Spleen (tissue), 11 donors: ENCODE data around the gene PHACTR1. TPM values are rescaled to one million over a fixed set of nuclear protein-coding genes. Genes with fewer than 3 reads are reported as not detected.

ENCODE experiments used
- DNase-seq: peaks from one replicate; pipeline ENCODE4 v3.0.0-alpha.2; 2020
- H3K27ac ChIP-seq, 8 donors: fragments of 200-600 bp; sonication (generic) in 7 of 8; 1 replicate in 4 of 8; 2 replicates in 4 of 8; pipeline versions ENCODE4 v1.5.0 to v1.8.0; 2016 to 2021; ENCODE audit warnings: inconsistent platforms in 4 of 8, mild to moderate bottlenecking in 4 of 8, moderate library complexity in 1 of 8
- H3K27me3 ChIP-seq, 7 donors: fragments of 200-600 bp; sonication (generic) in 6 of 7; replicated peaks in 1 of 7; 1 replicate in 4 of 7; 2 replicates in 3 of 7; pipeline versions ENCODE4 v1.5.0 to v1.8.0; 2016 to 2021; ENCODE audit warnings: inconsistent platforms in 3 of 7, mild to moderate bottlenecking in 1 of 7
- H3K36me3 ChIP-seq, 6 donors: fragments of 200-600 bp; sonication (generic) in 5 of 6; 1 replicate in 4 of 6; 2 replicates in 2 of 6; pipeline versions ENCODE4 v1.5.0 to v1.8.0; 2016 to 2021; ENCODE audit warnings: inconsistent platforms in 2 of 6
- H3K4me1 ChIP-seq, 6 donors: fragments of 200-600 bp; sonication (generic) in 5 of 6; 1 replicate in 3 of 6; 2 replicates in 3 of 6; pipeline versions ENCODE4 v1.5.0 to v1.8.0; 2016 to 2021; ENCODE audit warnings: inconsistent platforms in 3 of 6
- H3K4me3 ChIP-seq, 8 donors: fragments of 200-600 bp; sonication (generic) in 7 of 8; 1 replicate in 4 of 8; 2 replicates in 4 of 8; pipeline versions ENCODE4 v1.5.0 to v1.8.0; 2016 to 2021; ENCODE audit warnings: inconsistent platforms in 4 of 8, mild to moderate bottlenecking in 4 of 8, moderate library complexity in 2 of 8
- H3K9me3 ChIP-seq, 8 donors: fragments of 200-600 bp; sonication (generic) in 7 of 8; 1 replicate in 4 of 8; 2 replicates in 4 of 8; pipeline versions ENCODE4 v1.5.0 to v1.8.0; 2016 to 2021; ENCODE audit warnings: inconsistent platforms in 4 of 8
- POLR2A ChIP-seq, 3 donors: fragments of 450-650 bp; IDR thresholded peaks; one replicate each; pipeline ENCODE4 v1.5.1; 2017; ENCODE audit warnings: antibody characterized with exemption in 3 of 3, mild to moderate bottlenecking in 1 of 3
- POLR2AphosphoS5 ChIP-seq, 3 donors: sonication (generic); formaldehyde crosslinking; IDR thresholded peaks; one replicate each; pipeline ENCODE4 v1.5.1; 2017; ENCODE audit warnings: antibody characterized with exemption in 3 of 3
- WGBS, 5 donors: extraction: QIAGEN DNeasy Blood & Tissue Kit in 3 of 5; methylation state at CpG; one replicate each; pipeline versions ENCODE4 v1.1.5 to v1.1.7; 2013 to 2018; 5-methylcytosine and 5-hydroxymethylcytosine counted together
- intact Hi-C: fragments of 100-400 bp; cut with DNase I; formaldehyde crosslinking; loops from one replicate; pipeline ENCODE4 v1.15.0; 2023; ENCODE audit warnings: low total_unique reads
- polyA plus RNA-seq, 3 donors: library from polyadenylated mRNA; stranded (reverse); fragments of 200-250 nt; gene quantifications; one replicate each; pipeline ENCODE4 v1.2.1, GENCODE V29; 2013
- total RNA-seq, 7 donors: library from RNA; depleted of rRNA in 3 of 7; stranded (reverse); fragments of >200 nt in 3 of 7; fragmentation: NEBNext Ultra II Directional in 4 of 7; extraction: Animal tissue kit (Norgen Biotek cat#: 25700) in 4 of 7; gene quantifications; one replicate each; pipeline versions ENCODE4 v1.1.0 to v1.2.1, GENCODE V29; 2016 to 2021
- TF ChIP-seq, protein P1 (sequence below), 11 experiments: fragments of 200-600 bp in 7 of 11; fragments of 450-650 bp in 4 of 11; sonication (generic) in 4 of 11; IDR thresholded peaks in 8 of 11; conservative IDR thresholded peaks in 3 of 11; 1 replicate in 7 of 11; 2 replicates in 4 of 11; pipeline versions ENCODE4 v1.4.0 to v1.8.0; 2016 to 2021; ENCODE audit warnings: antibody characterized with exemption in 11 of 11, inconsistent platforms in 4 of 11, mild to moderate bottlenecking in 1 of 11
- donor health status: healthy with polysubstance abuse.
- donor health status: DM: no; HTN: no; CAD: no; lungs with moderate emphysema.
- donor health status: DM: no; HTN: no; CAD: no.
- donor health status: Bipolar disorder and iron deficiency.
- donor health status: healthy.
- donor health status: DM: no; HTN: no; CAD: no.
- donor health status: DM: yes; HTN: yes; CAD: no.

PHACTR1 gene
- total and polyA plus RNA-seq, 10 donors, result 8.5 to 45.3 (median 30.8) TPM

DNA sequence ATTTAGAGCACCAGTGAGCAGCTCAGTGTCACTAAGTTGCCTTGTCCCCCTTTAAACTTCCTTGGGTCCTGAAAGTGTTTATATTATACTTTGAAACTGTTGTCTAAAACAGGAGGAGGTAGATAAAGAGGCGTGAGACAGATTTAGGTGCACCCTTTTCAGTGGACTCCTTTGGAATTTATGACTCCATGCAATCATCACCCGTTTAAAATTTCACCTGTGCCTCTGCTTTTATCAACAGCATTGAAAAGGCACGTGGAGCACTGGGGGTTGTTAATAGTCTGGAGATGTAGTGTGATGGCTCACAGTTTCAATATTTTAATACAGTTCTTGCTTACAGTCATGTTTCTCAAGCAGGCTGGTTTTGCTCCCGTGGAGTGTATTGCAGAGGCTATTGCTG is 162.2 kb downstream of the PHACTR1 start:
- TF ChIP-seq, protein P1, sequence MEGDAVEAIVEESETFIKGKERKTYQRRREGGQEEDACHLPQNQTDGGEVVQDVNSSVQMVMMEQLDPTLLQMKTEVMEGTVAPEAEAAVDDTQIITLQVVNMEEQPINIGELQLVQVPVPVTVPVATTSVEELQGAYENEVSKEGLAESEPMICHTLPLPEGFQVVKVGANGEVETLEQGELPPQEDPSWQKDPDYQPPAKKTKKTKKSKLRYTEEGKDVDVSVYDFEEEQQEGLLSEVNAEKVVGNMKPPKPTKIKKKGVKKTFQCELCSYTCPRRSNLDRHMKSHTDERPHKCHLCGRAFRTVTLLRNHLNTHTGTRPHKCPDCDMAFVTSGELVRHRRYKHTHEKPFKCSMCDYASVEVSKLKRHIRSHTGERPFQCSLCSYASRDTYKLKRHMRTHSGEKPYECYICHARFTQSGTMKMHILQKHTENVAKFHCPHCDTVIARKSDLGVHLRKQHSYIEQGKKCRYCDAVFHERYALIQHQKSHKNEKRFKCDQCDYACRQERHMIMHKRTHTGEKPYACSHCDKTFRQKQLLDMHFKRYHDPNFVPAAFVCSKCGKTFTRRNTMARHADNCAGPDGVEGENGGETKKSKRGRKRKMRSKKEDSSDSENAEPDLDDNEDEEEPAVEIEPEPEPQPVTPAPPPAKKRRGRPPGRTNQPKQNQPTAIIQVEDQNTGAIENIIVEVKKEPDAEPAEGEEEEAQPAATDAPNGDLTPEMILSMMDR (IDR thresholded peaks at IDR 0.05 in 8 of 11, conservative IDR thresholded peaks at IDR 0.05 in 3 of 11), result no peak
- no peak for TF ChIP-seq POLR2AphosphoS5 (IDR thresholded peaks at IDR 0.05)
- TF ChIP-seq POLR2A (IDR thresholded peaks at IDR 0.05), result no peak
- intact Hi-C loops, result no loop called here
- 66 to 80% (median 73%) methylated on average over 4 of the region's 4 CpGs for WGBS, 5 donors
- Histone ChIP-seq H3K4me3 (no peak overlapping the region), H3K9me3 (no peaks in the 10 kb centered on the region), H3K4me1 (no peaks in the 10 kb centered on the region), H3K36me3 (no peaks in the 10 kb centered on the region), H3K27me3 (peaks cover 0 to 19% (median 3%) of the 10 kb centered on the region in 7 donors), H3K27ac (no peak overlapping the region)
- no peak for DNase-seq

DNA sequence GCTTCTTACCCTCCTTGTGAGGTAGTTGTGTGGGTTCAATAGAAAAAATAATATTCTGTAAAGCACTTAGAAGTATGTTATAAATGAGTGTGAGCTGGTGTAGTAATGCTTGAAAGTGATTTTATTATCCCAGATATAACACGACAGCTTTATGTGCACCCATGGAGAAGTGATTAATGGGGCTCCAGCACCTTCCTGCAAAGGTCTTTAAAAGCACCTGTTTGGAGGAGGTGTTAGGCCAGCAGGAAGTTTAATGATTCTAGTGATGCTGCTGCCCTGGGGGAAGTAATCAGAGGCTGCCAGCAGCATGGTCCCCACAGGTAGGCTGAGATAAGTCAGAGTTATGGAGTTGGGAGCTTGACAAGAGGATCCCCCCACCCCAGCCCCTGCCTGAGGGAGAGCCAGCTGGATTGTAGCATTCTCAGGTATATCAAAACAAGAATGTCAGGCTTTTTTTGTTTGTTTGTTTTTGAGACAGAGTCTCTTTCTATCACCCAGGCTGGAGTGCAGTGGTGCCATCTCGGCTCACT is 166.3 kb downstream of the PHACTR1 start:
- WGBS, 5 donors, result 76 to 93% (median 82%) methylated on average over 2 of the region's 2 CpGs
- no peak for DNase-seq
- H3K27ac ChIP-seq, result no peak overlapping the region
- intact Hi-C loops, result no loop called here
- no peaks in the 10 kb centered on the region for H3K9me3 ChIP-seq
- H3K27me3 ChIP-seq, result peaks cover 0 to 35% (median 3%) of the 10 kb centered on the region in 7 donors
- TF ChIP-seq, protein P1 (IDR thresholded peaks at IDR 0.05 in 8 of 11, conservative IDR thresholded peaks at IDR 0.05 in 3 of 11), result no peak
- no peak for TF ChIP-seq POLR2AphosphoS5 (IDR thresholded peaks at IDR 0.05)
- no peak for TF ChIP-seq POLR2A (IDR thresholded peaks at IDR 0.05)
- no peak overlapping the region for H3K4me3 ChIP-seq
- H3K36me3 ChIP-seq, result no peaks in the 10 kb centered on the region
- H3K4me1 ChIP-seq, result no peaks in the 10 kb centered on the region

DNA sequence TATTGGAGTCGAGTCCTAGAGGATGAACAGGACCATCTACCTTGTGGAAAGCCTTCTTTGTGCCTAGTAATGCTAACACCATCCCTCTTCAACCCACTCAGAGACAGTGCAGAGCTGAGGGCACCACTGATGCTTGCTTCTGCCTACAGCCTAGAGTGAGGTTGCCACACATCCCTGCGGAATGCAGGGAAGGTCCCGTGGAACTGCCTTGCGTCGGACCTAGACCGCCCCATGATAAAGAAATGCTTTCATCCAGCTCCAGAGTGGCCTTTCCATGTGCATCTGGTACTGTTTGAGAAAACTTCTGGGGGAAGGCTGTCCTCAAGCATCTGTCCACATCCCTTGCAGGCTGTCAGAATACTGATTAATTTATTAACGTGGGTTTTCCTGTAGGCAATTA is 168.4 kb downstream of the PHACTR1 start:
- DNase-seq, result no peak
- H3K4me3 ChIP-seq, result no peak overlapping the region
- TF ChIP-seq POLR2AphosphoS5 (IDR thresholded peaks at IDR 0.05) (no peak), POLR2A (IDR thresholded peaks at IDR 0.05) (no peak)
- TF ChIP-seq, protein P1 (IDR thresholded peaks at IDR 0.05 in 8 of 11, conservative IDR thresholded peaks at IDR 0.05 in 3 of 11), result no peak
- no peaks in the 10 kb centered on the region for H3K36me3 ChIP-seq
- intact Hi-C loops, result no loop called here
- peaks cover 0 to under 1% (median 0%) of the 10 kb centered on the region in 8 donors for H3K9me3 ChIP-seq
- no peaks in the 10 kb centered on the region for H3K4me1 ChIP-seq
- WGBS, 5 donors, result 75 to 85% (median 76%) methylated on average over 7 of the region's 7 CpGs
- H3K27me3 ChIP-seq, result peaks cover 0 to 30% (median 3%) of the 10 kb centered on the region in 7 donors
- no peak overlapping the region for H3K27ac ChIP-seq

DNA sequence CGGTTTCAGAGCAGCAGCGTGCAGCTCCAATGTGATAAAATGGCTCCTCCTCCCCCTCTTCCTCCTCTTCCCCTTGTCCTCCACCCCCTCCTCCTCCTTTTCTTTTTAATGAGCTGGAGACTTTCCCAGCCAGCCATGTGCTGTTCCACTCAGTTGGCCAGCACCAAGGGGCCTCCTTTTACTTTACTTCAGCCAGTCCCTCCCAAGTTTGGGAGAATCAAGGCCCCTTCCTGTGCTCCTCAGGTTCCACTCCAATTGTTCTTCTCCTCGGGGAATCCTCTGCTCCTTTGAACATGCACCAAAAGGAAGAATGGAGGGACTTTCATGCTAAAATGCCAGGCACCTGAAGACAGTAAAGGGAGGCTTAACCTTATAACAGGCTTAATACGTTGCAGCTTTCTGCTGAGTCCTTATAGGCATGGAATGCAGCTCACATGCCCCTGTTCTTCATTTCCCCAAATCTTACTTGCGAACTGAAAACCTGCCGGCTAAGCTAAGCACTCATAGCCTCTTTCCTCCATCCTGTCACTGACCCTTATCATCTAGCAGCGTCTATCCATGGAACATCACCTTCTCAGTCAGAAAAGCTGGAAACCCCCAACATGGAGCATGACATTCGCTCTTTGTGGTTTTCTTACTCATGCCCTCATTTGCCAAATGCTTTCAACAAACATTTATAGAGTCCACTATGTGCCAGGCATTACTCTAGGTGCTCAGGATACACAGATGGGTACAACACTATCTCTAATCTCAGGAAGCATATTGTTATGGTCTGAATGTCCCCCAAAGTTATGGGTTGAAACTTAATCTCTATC is 170.6 kb downstream of the PHACTR1 start:
- Histone ChIP-seq H3K9me3 (peaks cover 0 to 22% (median 14%) of the 10 kb centered on the region in 8 donors), H3K4me1 (no peaks in the 10 kb centered on the region), H3K4me3 (no peak overlapping the region), H3K27me3 (peaks cover 0 to 25% (median 3%) of the 10 kb centered on the region in 7 donors), H3K36me3 (no peaks in the 10 kb centered on the region), H3K27ac (no peak overlapping the region)
- intact Hi-C loops, result no loop called here
- no peak for DNase-seq
- no peak for TF ChIP-seq POLR2AphosphoS5 (IDR thresholded peaks at IDR 0.05)
- no peak for TF ChIP-seq POLR2A (IDR thresholded peaks at IDR 0.05)
- TF ChIP-seq, protein P1 (IDR thresholded peaks at IDR 0.05 in 8 of 11, conservative IDR thresholded peaks at IDR 0.05 in 3 of 11), result no peak
- WGBS, 5 donors, result 74 to 81% (median 76%) methylated on average over 8 of the region's 8 CpGs
